GM12872 (cell line): ENCODE measurements around the gene NOX3.

Experiments used
- CTCF ChIP-seq: IDR thresholded peaks from 3 replicates; pipeline ENCODE4 v1.5.1; 2011; ENCODE audit warnings: low read depth, mild to moderate bottlenecking, low read length, moderate library complexity; ENCODE audit not compliant: insufficient read depth

Gene NOX3

DNA sequence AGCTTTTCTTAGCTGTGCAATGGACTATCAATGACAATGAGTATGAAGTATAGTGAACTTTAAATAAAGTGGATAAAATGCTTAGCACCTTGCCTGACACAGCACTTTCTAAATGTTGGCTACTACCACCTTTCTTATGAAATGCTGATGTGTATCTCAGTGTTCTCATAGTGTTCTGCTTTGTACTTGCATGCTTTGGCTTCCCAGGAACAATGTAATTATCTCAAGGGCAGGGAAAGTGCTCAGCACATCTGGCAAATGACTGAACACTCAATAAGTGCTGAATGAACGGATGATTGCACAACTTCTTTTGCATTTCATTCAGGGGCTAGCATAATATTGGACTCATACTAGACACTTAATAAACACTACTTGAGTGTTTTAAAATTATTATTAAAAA, 28.2 kb upstream of the NOX3 start:
- TF ChIP-seq CTCF, result no peak

GRCh38 chr6:155481215-155481614, 25.6 kb upstream of the NOX3 start:
- no peak for TF ChIP-seq CTCF

DNA sequence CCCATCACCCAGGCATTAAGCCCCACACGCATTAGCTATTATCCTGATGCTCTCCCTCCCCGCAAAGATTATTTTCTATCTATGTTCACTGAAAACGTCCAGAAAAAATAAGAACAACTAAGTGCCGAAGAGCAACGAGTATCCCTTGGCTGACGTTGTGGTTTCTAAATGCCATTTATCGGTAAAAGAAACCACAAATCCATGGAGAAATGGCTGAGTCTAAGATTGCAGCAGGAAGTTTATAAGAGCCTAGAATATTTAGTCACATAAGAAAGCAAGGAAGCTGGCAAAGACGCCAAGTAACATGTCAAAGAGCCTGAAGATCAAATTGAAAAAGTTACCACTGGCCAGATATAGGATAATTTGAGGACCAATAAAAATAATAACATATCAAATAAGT, 18.1 kb upstream of the NOX3 start:
- no peak for TF ChIP-seq CTCF

DNA sequence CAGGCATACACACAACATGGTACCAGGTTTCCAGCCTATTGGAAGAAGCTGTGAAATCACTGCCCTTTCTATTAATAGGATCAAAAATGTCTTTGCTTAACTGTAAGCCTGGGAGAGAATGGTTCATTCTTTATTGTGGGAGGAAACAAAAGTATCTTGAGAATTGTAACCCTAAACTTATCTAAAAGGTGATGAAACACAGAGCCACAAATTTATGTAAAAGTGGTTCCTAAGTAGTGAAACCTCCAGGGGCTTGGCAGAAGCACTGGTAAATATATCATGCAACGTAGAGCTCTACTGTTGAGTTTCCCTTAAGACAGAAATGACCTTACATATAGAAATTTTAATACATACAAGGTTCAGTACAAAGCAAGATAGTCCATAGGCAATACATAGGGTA, 17.2 kb upstream of the NOX3 start:
- no peak for TF ChIP-seq CTCF

DNA sequence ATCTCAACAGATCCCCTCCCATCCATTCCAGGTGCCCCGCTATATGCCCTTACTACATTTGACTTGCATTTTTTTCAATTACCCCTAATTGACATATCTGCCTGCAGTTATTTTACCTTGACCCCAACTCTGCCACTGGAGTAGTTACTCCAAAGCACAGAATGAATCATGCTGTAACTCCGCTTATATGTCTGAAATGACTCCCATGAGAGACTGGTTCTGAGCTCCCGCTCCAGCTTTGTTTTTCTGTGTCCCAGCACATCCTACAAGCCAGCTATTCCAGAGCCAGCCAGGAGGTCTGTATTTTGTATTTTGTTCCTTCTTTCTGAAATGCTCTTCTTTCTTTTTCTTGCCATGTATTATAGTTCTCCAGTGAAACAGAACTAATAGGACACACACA, 10.9 kb upstream of the NOX3 start:
- no peak for TF ChIP-seq CTCF

GRCh38 chr6:155461556-155461955, 5.9 kb upstream of the NOX3 start:
- no peak for TF ChIP-seq CTCF

DNA sequence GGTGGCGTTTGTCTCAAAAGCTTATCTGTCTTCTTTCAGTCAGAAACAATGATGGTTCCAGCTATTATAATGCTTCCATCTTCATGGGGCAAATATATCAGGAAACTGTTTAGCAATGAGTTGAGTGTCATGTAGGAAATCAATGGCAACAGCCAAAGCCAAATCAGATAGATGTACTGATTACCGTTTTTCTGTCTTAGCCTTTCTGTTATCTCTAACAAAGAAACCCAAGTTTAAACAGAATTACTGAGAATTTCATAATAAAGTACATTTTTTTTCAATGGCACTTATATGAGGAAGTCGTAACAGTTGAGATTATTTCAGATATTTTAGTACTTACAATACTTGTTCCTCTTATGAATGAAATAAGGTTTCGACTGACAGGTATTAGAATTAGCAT, 1.2 kb downstream of the NOX3 start:
- no peak for TF ChIP-seq CTCF

GRCh38 chr6:155454008-155454407, 1.6 kb downstream of the NOX3 start:
- no peak for TF ChIP-seq CTCF
